Fibroblast of the aortic adventitia (primary cell): ENCODE measurements around the gene RIMBP3C. TPM values are rescaled to one million over a fixed set of nuclear protein-coding genes. Genes with fewer than 3 reads are reported as not detected.
"Not testable (repeated sequence)": the region's sequence is repeated elsewhere in the genome, so short reads cannot be mapped to it uniquely, and the experiment has no call there.

Experiments
- DNase-seq: peaks from one replicate; pipeline ENCODE4 v3.0.0-alpha.2; 2010; ENCODE audit warnings: low read depth
- H3K4me3 ChIP-seq: 2 replicates; pipeline ENCODE4 v1.5.1; 2011; ENCODE audit warnings: low read depth, mild to moderate bottlenecking, control low read depth, low read length, moderate library complexity
- CTCF ChIP-seq: IDR thresholded peaks from 2 replicates; pipeline ENCODE4 v1.5.1; 2011; ENCODE audit warnings: mild to moderate bottlenecking, low read length, control low read depth, inconsistent platforms; ENCODE audit not compliant: insufficient read depth
- total RNA-seq: library from RNA; depleted of rRNA; stranded (reverse); fragments of >200 nt; gene quantifications from 2 replicates; pipeline ENCODE4 v1.2.3, GENCODE V29; 2012; ENCODE audit warnings: low replicate concordance

RIMBP3C gene
- 0.49 and 0.63 TPM in 2 replicates for total RNA-seq

- not testable (repeated sequence) for DNase-seq, H3K4me3 ChIP-seq
These were observed at the start of gene RIMBP3C for GRCh38 chr22:21551361-21551760. Gene RIMBP3C (minus strand): TSS chr22:21551461. CDS start chr22:21550976, 485 bp downstream.

- no peak for DNase-seq
- no peak for TF ChIP-seq CTCF
These were observed 48.0 kb upstream of the RIMBP3C start for GRCh38 chr22:21599053-21599893.

GRCh38 chr22:21598302-21598701 lies 47.0 kb upstream of the RIMBP3C start:
- no peak for TF ChIP-seq CTCF
- no peak for DNase-seq
- no peak overlapping the region for H3K4me3 ChIP-seq

More at GRCh38 chr22:21599053-21599893, 48.0 kb upstream of the RIMBP3C start:
- no peak overlapping the region for H3K4me3 ChIP-seq

GRCh38 chr22:21596356-21597135 lies 45.3 kb upstream of the RIMBP3C start:
- DNase-seq, H3K4me3 ChIP-seq: not testable (repeated sequence)

- DNase-seq: no peak
- H3K4me3 ChIP-seq: no peak overlapping the region
- TF ChIP-seq CTCF: no peak
These were observed 43.7 kb upstream of the RIMBP3C start for GRCh38 chr22:21594865-21595452.

- H3K4me3 ChIP-seq: no peak overlapping the region
- DNase-seq: no peak
- TF ChIP-seq CTCF: peak; percentile 25
These were observed 42.4 kb upstream of the RIMBP3C start for GRCh38 chr22:21593406-21594232.

GRCh38 chr22:21592422-21592821 lies 41.2 kb upstream of the RIMBP3C start:
- H3K4me3 ChIP-seq: no peak overlapping the region
- no peak for DNase-seq
- TF ChIP-seq CTCF: no peak
